Tibial artery (tissue), 4 donors: Measurements from ENCODE around the gene STEEP1.

Experiments
- DNase-seq, 2 donors: peaks; one replicate each; pipeline ENCODE4 v3.0.0-alpha.2; 2019
- H3K27ac ChIP-seq, 2 donors: fragments of 200-600 bp; sonication (generic) in 1 of 2; 1 replicate in 1 of 2; 2 replicates in 1 of 2; pipeline ENCODE4 v1.5.1; 2018 to 2019; ENCODE audit warnings: mild to moderate bottlenecking in 1 of 2
- H3K27me3 ChIP-seq, 2 donors: fragments of 200-600 bp; sonication (generic) in 1 of 2; one replicate each; pipeline versions ENCODE4 v1.5.1 to v1.6.0; 2016 to 2019
- H3K36me3 ChIP-seq, 3 donors: fragments of 200-600 bp; sonication (generic) in 2 of 3; one replicate each; pipeline ENCODE4 v1.5.1; 2016 to 2019; ENCODE audit warnings: mild to moderate bottlenecking in 2 of 3
- H3K4me1 ChIP-seq, 4 donors: fragments of 200-600 bp; sonication (generic) in 2 of 4; 1 replicate in 3 of 4; 2 replicates in 1 of 4; pipeline ENCODE4 v1.5.1; 2016 to 2019
- H3K4me3 ChIP-seq, 2 donors: fragments of 200-600 bp; sonication (generic) in 1 of 2; 1 replicate in 1 of 2; 2 replicates in 1 of 2; pipeline ENCODE4 v1.5.1; 2018 to 2019; ENCODE audit warnings: mild to moderate bottlenecking in 2 of 2
- H3K9me3 ChIP-seq, 3 donors: fragments of 200-600 bp; sonication (generic) in 1 of 3; one replicate each; pipeline ENCODE4 v1.5.1; 2016 to 2019
- intact Hi-C: fragments of 100-400 bp; cut with DNase I; formaldehyde crosslinking; loops from one replicate; pipeline ENCODE4 v1.15.0; 2023; ENCODE audit warnings: low total_unique reads
- TF ChIP-seq, protein P1 (sequence below), 2 experiments: fragments of 200-600 bp in 1 of 2; fragments of 450-650 bp in 1 of 2; IDR thresholded peaks; one replicate each; pipeline ENCODE4 v1.5.1; 2017 to 2019; ENCODE audit warnings: antibody characterized with exemption in 2 of 2, mild to moderate bottlenecking in 1 of 2, moderate library complexity in 1 of 2

STEEP1 gene

DNA sequence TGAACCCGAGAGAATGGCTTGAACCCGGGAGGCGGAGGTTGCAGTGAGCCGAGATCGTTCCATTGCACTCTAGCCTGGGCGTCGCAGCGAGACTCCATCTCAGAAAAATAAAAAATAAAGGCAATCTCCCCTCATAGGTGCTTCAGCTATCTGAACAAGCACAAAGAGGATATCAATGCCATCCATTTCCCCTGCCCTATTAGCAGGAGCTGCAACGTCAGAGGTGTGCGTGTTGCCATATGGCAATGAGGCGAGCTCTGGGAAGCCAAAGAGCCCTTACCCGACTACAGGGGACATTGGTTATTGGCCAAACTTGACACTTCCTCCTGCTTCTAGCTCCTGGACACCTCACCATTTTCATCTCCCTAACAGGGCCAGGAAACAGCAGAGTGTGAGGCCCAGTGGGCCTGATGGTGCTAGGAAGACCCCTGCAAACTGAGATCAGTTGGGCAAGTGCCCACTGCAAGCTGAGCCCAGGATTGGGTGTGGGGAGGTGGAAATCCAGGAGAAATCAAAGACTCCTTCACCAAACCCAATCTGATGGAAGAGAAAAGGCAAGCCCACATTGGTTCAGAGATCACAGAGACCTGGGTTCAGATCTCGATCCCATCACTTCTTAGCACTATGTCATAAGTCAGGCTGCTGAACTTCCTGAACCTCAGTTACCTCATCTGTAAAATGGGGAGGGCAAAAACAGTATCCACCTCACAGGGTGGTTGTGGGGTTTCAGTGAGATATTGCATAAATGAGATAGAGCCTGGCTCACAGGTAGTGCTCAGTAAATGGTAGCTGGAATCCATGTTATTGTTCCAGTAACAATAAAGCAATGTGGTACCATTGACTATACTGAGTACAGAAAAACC, 75.8 kb downstream of the STEEP1 start:
- intact Hi-C loops: no loop called here
- Histone ChIP-seq H3K9me3 (no peaks in the 10 kb centered on the region), H3K27ac (no peak overlapping the region), H3K4me1 (no peaks in the 10 kb centered on the region), H3K36me3 (no peaks in the 10 kb centered on the region), H3K4me3 (no peak overlapping the region), H3K27me3 (no peaks in the 10 kb centered on the region)
- TF ChIP-seq, protein P1, sequence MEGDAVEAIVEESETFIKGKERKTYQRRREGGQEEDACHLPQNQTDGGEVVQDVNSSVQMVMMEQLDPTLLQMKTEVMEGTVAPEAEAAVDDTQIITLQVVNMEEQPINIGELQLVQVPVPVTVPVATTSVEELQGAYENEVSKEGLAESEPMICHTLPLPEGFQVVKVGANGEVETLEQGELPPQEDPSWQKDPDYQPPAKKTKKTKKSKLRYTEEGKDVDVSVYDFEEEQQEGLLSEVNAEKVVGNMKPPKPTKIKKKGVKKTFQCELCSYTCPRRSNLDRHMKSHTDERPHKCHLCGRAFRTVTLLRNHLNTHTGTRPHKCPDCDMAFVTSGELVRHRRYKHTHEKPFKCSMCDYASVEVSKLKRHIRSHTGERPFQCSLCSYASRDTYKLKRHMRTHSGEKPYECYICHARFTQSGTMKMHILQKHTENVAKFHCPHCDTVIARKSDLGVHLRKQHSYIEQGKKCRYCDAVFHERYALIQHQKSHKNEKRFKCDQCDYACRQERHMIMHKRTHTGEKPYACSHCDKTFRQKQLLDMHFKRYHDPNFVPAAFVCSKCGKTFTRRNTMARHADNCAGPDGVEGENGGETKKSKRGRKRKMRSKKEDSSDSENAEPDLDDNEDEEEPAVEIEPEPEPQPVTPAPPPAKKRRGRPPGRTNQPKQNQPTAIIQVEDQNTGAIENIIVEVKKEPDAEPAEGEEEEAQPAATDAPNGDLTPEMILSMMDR (IDR thresholded peaks at IDR 0.05): no peak
- no peak for DNase-seq

DNA sequence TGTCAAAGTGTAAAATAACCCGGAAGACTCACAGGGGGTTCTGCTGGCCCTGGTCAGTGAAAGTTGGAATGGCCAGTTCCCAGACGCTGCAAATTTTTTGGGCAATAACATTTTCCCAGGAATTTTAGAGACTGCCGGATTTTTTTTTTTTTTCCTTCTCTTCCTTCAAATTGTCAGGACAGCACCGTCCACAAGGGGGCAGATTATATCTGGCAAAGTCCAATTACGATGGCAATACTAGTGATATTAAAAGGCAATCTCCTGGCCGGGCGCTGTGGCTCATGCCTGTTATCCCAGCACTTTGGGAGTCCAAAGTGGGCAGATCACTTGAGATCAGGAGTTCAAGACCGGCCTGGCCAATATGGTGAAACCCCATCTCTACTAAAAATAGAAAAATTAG, 76.5 kb downstream of the STEEP1 start:
- TF ChIP-seq, protein P1 (IDR thresholded peaks at IDR 0.05): peak; percentile 50 to 53
- peak in 1 of 2 donors; percentile 38 for DNase-seq
- H3K27ac ChIP-seq: no peak overlapping the region
- no peaks in the 10 kb centered on the region for H3K4me1 ChIP-seq
- H3K27me3 ChIP-seq: no peaks in the 10 kb centered on the region
- intact Hi-C loops: no loop called here
- no peaks in the 10 kb centered on the region for H3K36me3 ChIP-seq
- H3K9me3 ChIP-seq: no peaks in the 10 kb centered on the region
- H3K4me3 ChIP-seq: no peak overlapping the region
